ENCODE measurements around the gene CAPZA2. TPM values are rescaled to one million over a fixed set of nuclear protein-coding genes. Genes with fewer than 3 reads are reported as not detected.

CAPZA2 gene
- total and polyA plus RNA-seq, 10 of the 15 experiments (the other 5 are each of a cell fraction or from before 2014, with no cell fraction given) = 50.0 to 379 (median 117) TPM

DNA sequence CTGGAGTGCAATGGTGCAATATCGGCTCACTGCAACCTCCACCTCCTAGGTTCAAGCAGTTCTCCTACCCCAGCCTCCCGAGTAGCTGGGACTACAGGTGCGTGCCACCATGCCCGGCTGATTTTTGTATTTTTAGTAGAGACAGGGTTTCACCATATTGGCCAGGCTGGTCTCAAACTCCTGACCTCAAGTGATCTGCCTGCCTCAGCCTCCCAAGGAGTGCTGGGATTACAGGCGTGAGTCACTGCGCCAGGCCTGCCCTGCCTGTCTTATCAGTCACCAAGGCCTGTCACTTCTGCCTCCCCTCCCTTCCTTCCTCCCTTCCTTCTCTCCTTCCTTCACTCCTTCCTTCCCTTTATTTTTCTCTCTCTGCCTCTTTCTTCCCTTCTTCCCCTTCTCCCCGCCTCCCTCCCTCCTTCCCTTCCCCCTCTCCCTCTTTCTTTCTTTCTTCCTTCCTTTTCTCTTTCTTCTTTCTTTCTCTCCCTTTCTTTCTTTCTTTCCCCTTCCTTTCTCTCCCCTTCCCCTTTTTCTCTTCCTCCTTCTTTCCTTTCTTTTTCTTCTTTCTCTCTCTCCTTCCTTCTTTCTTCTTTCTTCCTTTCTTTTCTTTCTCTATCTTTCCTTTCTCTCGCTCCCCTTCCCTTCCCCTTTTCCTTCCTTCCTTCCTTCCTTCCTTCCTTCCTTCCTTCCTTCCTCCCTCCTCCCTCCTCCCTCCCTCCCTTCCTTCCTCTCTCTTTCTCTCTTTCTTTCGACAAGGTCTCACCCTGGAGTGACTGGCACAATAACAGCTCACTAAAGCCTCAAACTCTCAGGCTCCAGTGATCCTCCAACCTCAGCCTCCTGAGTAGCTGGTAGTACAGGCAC lies 87.8 kb downstream of the CAPZA2 start:
- Histone ChIP-seq H4K20me1 (ENCODE audit: control insufficient read depth, insufficient read depth) (no peaks in the 10 kb centered on the region), H3K79me2 (ENCODE audit: control insufficient read depth, insufficient read depth, low read length) (peaks cover 21% of the 10 kb centered on the region), H3K27me3 (replicated peaks in 1 of 2; ENCODE audit: control insufficient read depth in 2 of 2, insufficient read depth in 2 of 2, low read length in 1 of 2) (no peaks in the 10 kb centered on the region; a peak in 1 of 4 replicates), H3K9ac (ENCODE audit: control insufficient read depth, insufficient read depth, low read length) (no peak overlapping the region), H3K27ac (ENCODE audit: control insufficient read depth, insufficient read depth) (no peak overlapping the region), H2AFZ (ENCODE audit: control insufficient read depth, low read depth, low read length) (no peak overlapping the region), H3K4me3 (no peak overlapping the region), H3K4me1 (ENCODE audit: control insufficient read depth, insufficient read depth, low read length) (peaks cover 4% of the 10 kb centered on the region), H3K9me3 (replicated peaks; ENCODE audit: control insufficient read depth, insufficient read depth, low read length) (no peaks in the 10 kb centered on the region), H3K36me3 (ENCODE audit: control insufficient read depth in 2 of 2, insufficient read depth in 2 of 2, low read length in 1 of 2) (no peaks in the 10 kb centered on the region), H3K4me2 (ENCODE audit: control insufficient read depth, insufficient read depth) (no peak overlapping the region)
- WGBS (ENCODE audit: insufficient coverage, insufficient replicate concordance, low lambda C conversion rate, missing lambda C conversion rate) = 72% methylated on average over 8 of the region's 9 CpGs
- no peak for DNase-seq (ENCODE audit: low read depth, low spot score)
- TF ChIP-seq, protein P1, sequence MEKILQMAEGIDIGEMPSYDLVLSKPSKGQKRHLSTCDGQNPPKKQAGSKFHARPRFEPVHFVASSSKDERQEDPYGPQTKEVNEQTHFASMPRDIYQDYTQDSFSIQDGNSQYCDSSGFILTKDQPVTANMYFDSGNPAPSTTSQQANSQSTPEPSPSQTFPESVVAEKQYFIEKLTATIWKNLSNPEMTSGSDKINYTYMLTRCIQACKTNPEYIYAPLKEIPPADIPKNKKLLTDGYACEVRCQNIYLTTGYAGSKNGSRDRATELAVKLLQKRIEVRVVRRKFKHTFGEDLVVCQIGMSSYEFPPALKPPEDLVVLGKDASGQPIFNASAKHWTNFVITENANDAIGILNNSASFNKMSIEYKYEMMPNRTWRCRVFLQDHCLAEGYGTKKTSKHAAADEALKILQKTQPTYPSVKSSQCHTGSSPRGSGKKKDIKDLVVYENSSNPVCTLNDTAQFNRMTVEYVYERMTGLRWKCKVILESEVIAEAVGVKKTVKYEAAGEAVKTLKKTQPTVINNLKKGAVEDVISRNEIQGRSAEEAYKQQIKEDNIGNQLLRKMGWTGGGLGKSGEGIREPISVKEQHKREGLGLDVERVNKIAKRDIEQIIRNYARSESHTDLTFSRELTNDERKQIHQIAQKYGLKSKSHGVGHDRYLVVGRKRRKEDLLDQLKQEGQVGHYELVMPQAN (conservative IDR thresholded peaks at IDR 0.05) = no peak
- no peak for TF ChIP-seq ZNF217 (IDR thresholded peaks at IDR 0.05)
- TF ChIP-seq, protein P2, sequence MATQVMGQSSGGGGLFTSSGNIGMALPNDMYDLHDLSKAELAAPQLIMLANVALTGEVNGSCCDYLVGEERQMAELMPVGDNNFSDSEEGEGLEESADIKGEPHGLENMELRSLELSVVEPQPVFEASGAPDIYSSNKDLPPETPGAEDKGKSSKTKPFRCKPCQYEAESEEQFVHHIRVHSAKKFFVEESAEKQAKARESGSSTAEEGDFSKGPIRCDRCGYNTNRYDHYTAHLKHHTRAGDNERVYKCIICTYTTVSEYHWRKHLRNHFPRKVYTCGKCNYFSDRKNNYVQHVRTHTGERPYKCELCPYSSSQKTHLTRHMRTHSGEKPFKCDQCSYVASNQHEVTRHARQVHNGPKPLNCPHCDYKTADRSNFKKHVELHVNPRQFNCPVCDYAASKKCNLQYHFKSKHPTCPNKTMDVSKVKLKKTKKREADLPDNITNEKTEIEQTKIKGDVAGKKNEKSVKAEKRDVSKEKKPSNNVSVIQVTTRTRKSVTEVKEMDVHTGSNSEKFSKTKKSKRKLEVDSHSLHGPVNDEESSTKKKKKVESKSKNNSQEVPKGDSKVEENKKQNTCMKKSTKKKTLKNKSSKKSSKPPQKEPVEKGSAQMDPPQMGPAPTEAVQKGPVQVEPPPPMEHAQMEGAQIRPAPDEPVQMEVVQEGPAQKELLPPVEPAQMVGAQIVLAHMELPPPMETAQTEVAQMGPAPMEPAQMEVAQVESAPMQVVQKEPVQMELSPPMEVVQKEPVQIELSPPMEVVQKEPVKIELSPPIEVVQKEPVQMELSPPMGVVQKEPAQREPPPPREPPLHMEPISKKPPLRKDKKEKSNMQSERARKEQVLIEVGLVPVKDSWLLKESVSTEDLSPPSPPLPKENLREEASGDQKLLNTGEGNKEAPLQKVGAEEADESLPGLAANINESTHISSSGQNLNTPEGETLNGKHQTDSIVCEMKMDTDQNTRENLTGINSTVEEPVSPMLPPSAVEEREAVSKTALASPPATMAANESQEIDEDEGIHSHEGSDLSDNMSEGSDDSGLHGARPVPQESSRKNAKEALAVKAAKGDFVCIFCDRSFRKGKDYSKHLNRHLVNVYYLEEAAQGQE (IDR thresholded peaks at IDR 0.05; ENCODE audit: low read depth, low read length) = no peak
- TF ChIP-seq, protein P3, sequence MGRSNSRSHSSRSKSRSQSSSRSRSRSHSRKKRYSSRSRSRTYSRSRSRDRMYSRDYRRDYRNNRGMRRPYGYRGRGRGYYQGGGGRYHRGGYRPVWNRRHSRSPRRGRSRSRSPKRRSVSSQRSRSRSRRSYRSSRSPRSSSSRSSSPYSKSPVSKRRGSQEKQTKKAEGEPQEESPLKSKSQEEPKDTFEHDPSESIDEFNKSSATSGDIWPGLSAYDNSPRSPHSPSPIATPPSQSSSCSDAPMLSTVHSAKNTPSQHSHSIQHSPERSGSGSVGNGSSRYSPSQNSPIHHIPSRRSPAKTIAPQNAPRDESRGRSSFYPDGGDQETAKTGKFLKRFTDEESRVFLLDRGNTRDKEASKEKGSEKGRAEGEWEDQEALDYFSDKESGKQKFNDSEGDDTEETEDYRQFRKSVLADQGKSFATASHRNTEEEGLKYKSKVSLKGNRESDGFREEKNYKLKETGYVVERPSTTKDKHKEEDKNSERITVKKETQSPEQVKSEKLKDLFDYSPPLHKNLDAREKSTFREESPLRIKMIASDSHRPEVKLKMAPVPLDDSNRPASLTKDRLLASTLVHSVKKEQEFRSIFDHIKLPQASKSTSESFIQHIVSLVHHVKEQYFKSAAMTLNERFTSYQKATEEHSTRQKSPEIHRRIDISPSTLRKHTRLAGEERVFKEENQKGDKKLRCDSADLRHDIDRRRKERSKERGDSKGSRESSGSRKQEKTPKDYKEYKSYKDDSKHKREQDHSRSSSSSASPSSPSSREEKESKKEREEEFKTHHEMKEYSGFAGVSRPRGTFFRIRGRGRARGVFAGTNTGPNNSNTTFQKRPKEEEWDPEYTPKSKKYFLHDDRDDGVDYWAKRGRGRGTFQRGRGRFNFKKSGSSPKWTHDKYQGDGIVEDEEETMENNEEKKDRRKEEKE (IDR thresholded peaks at IDR 0.05) = no peak
- TF ChIP-seq HDGF (IDR thresholded peaks at IDR 0.05) = no peak
- TF ChIP-seq BMI1 (IDR thresholded peaks at IDR 0.05; ENCODE audit: borderline replicate concordance) = no peak
- TF ChIP-seq RCOR1 (conservative IDR thresholded peaks at IDR 0.05; ENCODE audit: low read depth, low read length) = no peak
- TF ChIP-seq RBBP5 (conservative IDR thresholded peaks at IDR 0.05) = no peak
- ChIA-PET POLR2A (interaction anchor here (0.5 to 0.8 kb wide), 2 partner anchors 9 to 13 kb away, joined by 3 to 6 read pairs; no protein-coding TSS in a partner anchor), RAD21 (ENCODE audit: unreplicated experiment) (no interaction called here), SMC1A (ENCODE audit: uncharacterized antibody, unreplicated experiment) (interaction anchor here (0.9 kb wide), 1 partner anchor 176 kb away, joined by 3 read pairs; no protein-coding TSS in a partner anchor), CTCF (no interaction called here)
- BruUV-seq (replicated peaks) = no TSS peak
- no peak for ATAC-seq
- intact Hi-C loops (cut with micrococcal nuclease; ENCODE audit: unreplicated experiment) = loop anchor here (2.0 kb wide), 1 partner anchor 79 kb away; no protein-coding TSS in a partner anchor
- FAIRE-seq = no peak
- in situ Hi-C loops (cut with MboI) = no loop called here

All from GM12878 (cell line).